NCI-H1930 (cell line): ENCODE measurements around the gene ARF6.
A peak's percentile ranks its signal among the peaks of the same experiment; 100 is the strongest.
"Not testable (repeated sequence)": the region's sequence is repeated elsewhere in the genome, so short reads cannot be mapped to it uniquely, and the experiment has no call there.

Source experiments
- DNase-seq, 2 experiments: peaks; one replicate each; lab custom pipeline; 2025; lab: John Stamatoyannopoulos, UW

Gene ARF6

DNA sequence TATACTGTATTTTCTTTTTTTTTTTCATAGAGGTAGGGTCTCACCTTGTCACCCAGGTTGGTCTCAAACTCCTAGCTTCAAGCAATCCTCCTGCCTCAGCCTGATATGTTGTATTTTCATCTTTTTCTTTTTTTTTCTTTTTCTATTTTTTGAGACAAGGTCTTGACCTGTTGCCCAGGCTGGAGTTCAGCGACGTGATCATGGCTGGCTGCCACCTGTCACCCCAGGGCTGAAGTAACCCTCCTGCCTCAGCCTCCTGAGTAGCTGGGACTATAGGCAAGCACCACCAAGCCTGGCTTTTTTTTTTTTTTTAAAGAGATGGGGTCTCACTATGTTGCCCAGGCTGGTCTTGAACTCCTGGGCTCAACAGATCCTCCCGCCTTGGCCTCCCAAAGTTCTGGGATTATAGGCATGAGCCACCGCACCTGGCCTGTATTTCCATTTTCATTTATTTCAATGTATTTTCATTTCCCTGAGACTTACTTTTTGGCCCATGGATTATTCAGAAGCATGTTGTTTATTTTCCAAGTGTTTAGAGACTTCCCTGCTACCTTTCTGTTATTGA is 16.2 kb upstream of the ARF6 start:
- no peak for DNase-seq

DNA sequence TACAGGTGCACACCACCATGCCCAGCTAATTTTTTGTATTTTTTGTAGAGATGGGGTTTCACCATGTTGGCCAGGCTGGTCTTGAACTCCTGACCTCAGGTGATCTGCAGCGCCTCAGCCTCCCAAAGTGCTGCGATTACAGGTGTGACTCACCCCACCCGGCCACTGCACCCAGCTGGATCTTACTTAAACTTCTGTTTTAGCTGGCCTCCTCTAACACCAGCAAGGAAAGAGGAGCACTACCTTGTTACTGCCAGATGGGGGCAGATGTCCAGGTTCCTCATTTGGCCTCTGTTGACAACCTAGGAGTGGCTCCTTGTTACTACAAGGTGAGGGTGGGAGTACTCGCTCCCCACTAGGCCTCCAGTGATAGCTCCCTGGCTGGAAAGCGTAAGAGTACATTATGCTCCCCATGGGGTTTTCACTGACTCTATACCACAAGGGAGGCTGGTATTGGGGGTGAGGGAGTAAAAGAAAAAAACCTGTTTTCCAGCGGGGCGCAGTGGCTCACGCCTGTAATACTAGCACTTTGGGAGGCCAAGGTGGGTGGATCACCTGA is 13.2 kb upstream of the ARF6 start:
- DNase-seq = peak; percentile 21 to 40

DNA sequence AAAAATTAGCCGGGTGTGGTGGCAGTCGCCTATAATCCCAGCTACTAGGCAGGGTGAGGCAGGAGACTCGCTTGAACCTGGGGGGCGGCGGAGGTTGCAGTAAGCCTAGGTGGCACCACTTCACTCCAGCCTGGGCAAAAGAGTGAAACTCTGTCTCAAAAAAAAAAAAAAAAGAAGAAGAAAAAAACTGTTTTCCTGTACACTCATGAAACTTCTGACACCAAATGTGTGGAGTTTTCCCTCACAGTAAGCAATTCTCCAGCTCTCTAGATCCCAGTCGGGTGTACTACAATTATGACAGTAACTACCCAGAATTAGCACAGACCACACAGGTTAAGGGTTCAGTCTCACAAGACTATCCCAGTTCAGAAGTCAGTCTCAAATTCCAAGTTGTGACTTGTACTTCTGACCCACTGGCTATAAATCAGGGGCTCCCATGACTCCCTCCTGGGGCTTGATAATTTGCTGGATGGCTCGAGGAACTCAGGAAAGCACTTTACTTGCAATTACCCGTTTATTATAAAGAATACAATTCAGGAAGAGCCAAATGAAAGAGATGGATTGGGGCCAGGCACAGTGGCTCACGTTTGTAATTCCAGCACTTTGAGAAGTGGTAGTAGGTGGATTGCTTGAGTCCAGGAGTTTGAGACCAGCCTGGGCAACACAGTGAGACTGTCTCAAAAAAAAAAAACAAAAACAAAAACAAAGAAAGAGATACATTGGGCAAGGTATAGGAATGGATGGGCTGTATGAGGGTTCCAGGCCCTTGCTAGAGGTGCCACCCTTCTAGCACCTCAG is 12.4 kb upstream of the ARF6 start:
- no peak for DNase-seq

DNA sequence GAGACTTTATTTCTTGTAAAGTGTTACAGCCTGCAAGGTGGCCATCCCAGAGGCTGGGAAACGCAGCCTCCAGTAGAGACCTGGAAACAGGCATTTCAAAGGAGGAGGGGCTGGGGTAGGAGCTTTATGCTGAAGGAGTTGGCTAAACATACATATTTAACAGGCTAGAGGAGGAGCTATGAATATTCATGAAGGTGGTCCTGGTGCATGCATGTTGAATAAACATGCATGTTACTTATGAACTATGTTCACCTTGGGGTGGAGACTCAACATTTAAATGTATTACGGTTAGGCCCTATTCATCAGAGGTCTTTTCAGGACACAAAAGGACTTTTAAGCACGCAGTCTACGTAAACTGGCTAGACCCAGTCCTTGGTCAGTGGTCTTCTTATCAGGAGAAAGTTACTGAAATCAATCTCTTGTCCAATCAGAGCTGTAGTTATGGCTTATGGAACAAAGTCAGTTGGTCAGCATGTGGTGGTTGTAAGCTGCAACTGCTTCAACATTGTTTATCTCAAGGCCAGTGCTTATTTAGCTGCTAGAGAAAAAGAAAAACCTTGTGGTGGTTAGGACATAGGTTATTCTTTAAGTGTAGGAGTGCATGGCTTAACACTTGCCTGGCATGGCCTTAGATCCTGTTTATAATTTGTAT is 11.4 kb upstream of the ARF6 start:
- DNase-seq = no peak

DNA sequence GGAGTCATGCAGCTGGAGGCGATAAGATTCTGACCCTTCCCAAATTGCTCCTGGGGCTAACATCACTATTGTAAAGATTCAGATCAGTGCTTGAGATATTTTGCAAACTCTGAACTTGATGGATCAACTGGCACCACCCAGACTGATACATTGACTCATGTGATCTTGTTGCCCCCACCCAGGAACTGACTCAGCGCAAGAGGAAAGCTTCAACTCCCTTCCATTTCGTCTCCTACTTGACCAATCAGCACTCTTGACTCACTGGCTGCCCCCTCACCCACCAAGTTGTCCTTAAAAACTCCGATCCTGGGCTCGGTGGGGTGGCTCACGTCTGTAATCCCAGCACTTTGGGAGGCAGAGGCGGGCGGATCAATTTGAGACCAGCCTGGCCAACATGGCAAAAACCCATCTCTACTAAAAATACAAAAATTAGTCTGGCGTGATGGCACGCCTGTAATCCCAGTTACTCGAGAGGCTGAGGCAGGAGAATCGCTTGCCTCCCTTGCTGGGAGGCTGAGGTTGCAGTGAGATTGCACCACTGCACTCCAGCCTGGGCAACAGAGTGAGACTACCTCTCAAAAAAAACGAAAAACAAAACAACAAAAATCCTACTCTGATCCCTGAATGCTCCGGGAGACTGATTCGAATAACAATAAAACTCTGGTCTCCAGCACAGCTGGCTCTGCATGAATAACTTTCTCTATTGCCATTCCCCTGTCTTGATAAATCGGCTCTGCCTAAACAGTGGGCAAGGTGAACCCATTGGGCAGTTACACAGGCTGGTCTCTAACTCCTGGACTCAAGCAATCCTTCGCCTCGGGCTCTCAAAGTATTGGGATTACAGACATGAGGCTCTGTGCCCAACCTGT is 9.8 kb upstream of the ARF6 start:
- no peak for DNase-seq

DNA sequence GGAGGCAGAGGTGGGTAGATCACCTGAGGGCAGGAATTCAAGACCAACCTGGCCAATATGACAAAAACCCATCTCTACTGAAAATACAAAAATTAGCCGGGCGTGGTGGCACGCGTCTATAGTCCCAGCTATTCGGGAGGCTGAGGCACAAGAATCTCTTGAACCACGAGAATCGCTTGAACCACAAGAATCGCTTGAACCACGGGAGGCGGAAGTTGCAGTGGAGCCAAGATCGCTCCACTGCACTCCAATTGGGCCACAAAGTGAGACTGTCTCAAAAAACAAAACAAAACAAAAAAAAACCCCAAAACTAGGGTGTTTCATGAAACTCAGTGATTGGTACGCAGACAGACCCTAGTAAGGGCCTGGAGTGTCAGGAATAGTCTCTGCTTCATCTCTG is 6.4 kb upstream of the ARF6 start:
- DNase-seq = no peak

DNA sequence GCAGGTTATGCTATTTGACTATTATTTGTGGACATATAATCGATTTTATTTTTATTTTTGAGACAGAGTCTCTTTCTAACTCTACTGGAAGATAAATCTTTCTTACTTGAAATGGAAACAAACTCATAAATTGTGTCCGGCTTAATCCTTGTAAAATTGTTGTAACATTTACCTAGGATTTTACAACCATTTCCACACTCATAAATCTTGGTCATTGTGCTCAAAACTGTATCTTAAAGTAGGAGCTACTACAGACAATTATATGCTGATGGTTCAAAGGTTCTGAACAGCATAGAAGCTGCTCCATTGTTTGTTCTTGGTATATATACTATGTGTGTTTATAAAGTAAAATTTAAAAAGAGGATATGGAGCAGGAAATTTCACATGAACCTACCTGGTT is 4.6 kb upstream of the ARF6 start:
- no peak for DNase-seq

DNA sequence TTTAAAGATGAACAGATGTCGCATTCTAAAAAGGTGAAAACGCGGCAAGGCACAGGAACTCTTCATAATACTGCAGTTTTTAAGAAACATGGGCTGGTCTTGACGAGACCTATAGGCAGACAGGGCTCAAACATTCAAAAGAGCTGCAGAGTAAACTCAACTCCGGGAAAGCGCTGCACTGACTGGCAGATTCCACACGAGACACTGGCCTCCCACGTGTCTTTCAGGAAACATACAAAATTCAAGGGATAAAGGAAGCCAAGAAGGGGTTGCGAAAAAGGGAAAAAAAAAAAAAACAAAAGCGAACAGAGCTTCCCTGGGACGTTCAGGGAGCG is 614 bp upstream of the ARF6 start:
- DNase-seq = peak; percentile 29 to 40

DNA sequence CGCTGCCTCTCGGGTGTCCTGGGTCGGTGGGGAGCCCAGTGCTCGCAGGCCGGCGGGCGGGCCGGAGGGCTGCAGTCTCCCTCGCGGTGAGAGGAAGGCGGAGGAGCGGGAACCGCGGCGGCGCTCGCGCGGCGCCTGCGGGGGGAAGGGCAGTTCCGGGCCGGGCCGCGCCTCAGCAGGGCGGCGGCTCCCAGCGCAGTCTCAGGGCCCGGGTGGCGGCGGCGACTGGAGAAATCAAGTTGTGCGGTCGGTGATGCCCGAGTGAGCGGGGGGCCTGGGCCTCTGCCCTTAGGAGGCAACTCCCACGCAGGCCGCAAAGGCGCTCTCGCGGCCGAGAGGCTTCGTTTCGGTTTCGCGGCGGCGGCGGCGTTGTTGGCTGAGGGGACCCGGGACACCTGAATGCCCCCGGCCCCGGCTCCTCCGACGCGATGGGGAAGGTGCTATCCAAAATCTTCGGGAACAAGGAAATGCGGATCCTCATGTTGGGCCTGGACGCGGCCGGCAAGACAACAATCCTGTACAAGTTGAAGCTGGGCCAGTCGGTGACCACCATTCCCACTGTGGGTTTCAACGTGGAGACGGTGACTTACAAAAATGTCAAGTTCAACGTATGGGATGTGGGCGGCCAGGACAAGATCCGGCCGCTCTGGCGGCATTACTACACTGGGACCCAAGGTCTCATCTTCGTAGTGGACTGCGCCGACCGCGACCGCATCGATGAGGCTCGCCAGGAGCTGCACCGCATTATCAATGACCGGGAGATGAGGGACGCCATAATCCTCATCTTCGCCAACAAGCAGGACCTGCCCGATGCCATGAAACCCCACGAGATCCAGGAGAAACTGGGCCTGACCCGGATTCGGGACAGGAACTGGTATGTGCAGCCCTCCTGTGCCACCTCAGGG is 679 bp downstream of the ARF6 start:
- peak; percentile 14 to 39 for DNase-seq

DNA sequence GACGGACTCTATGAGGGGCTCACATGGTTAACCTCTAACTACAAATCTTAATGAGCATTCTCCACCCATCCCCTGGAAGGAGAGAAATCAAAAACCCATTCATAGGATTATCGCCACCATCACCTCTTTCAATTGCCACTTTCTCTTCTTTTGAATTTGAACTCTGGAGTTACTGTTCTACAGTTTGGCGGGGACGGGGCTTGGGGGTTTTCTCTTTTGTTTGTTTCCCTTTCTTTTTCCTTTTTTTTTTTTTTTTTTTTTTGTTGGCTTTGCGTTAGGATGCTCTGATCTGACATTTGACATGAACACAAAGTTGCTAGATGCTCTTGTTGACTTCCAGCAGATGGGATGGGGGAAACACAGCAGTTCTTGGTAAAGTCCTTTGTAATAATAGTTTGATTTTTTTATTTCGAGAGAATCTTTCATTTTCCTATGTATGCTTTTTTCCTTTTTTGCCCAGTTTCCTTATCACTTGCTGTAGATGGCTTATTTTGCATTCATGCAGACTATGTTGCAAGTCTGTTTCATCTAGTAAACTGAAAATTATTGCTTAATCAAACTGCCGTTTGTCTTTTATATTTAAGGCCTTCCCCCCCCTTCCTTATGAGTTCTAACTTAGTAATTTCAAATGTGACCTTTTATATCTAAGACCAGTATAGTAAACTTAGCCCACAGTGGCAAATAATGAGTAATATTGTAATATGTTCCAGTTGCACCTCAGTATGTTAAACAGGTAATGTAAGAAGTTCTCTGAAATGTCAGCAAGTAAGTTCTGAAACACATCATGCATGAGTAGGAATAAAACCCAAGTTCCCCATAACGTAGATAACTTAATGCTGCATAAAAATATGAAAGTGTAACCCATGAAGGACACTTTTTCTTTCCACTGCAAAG is 1.6 kb downstream of the ARF6 start:
- not testable (repeated sequence) for DNase-seq

DNA sequence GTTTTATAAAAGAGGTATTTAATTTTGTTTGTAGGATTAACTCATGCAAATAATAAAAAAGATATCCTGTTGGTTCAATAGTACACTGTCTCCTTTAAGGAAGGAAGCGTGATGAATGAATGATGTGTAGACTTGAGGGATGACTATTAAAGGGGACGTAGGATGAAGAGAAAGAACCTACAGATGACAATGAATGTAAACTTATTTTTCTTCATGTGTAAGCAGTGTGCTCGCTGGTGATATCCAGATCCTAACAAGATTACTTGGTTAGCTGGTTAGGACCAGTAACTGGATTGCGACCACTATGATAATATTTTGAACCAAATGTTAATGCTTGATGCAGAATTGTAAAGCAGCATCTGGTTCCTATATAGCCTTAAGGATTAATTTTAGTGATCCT is 2.6 kb downstream of the ARF6 start:
- DNase-seq = no peak

DNA sequence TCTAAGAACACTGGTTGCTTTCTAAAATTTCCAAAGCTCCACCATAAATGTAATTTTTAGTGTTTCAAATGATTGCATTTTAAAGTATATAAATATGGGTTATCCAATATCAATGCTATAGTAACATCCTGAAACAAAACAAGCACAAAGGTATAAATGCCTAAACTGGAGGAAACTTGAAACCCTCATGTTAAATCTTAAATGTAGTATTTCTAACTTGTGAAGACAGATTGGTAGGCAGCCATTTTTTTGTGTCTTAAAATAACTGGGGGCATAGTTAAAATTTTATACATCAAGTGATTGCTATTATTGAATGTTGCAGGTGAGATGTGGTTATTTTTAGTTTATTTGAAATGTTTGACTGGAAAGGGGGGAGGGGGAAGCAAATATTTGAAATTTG is 3.4 kb downstream of the ARF6 start:
- DNase-seq = not testable (repeated sequence)

DNA sequence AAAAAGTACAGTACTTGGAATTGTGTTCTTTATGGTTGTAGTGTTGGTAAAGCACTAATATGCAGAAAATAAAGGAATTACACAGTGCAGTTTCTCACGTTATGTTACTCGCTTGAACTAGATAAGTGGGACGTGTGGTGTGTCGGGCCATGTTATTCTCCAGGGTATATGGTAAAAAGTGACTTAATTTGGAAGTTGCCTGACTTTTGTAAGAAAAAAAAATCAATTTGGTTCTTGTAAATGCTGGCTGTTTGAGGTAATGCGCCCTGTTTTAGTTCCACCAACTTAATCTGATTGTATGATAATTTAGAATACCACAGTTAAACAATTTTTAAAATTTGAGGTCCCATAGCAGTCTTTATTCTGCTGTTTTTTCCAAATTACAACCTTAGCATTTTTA is 4.1 kb downstream of the ARF6 start:
- no peak for DNase-seq

DNA sequence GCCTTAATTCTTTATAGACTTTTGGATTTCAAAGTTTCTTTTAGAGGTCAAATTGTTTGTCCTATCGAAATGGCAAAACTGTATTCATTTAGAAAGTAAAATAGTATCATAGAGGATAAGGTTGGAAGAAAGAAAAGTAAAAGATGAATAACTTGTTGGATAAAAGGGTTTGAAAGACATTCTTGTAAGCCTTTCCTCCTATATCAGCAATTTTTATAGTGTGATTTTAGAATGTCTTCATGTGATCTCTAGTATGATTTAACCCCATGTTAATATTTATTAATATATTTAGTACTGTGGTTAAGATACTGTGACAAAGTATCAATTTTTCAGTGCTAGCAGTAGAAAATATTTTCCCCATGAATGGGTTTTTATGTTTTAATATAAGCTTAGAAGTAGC is 4.5 kb downstream of the ARF6 start:
- DNase-seq = no peak

DNA sequence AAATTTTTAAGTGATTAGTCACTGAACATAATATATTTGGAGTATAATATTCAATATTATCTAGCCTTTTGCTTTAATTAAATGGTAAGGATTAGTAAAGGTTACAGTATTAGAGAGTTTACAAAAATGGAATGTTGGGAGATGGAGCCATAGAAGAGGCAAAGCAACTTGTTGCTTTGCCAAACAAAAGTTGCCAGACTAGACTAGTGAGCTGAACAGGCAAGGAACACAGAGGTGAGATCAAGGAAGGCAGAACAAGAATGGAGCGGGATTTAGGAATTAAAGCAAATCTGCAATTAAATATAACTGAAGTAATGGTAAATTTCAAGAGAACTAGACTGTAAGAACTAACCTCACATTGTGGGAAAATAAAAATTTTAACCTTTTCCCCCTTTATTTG is 5.1 kb downstream of the ARF6 start:
- DNase-seq = no peak

DNA sequence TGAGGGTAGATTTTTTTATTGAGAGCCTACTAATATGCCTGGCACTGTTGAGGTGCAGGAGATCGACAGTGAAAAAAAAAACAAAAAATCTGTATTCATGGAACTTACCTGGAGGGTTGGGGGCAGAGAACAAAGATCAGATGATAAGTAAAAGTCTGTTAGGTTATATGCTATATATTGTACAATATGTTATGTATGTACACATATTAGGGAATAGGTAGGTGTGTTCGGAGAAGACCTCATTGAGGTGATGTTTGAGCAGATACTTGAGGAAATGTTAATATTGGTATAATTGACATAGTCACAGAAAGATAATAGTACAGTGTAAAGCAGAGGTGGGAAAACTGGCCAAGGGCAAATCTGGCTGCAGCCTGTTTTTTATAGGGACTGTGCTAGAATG is 5.6 kb downstream of the ARF6 start:
- DNase-seq = no peak

DNA sequence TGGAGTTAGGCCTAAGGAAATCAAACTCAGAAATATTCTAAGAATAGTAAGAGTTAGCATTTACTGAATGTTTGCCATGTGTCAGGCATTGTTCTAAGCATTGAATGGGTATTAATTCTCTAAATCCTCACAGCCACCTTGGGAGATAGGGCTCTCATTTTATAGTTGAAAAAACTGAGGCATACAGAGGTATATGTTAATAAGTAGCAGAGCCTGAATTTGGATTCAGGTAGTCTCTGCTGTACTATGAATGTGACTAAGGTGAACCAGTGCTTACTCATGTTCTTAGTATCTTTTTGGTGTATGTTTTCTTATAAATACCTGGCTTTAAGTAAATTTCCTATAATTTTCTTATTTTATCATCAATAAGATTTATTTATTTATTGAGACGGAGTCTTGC is 8.1 kb downstream of the ARF6 start:
- no peak for DNase-seq

DNA sequence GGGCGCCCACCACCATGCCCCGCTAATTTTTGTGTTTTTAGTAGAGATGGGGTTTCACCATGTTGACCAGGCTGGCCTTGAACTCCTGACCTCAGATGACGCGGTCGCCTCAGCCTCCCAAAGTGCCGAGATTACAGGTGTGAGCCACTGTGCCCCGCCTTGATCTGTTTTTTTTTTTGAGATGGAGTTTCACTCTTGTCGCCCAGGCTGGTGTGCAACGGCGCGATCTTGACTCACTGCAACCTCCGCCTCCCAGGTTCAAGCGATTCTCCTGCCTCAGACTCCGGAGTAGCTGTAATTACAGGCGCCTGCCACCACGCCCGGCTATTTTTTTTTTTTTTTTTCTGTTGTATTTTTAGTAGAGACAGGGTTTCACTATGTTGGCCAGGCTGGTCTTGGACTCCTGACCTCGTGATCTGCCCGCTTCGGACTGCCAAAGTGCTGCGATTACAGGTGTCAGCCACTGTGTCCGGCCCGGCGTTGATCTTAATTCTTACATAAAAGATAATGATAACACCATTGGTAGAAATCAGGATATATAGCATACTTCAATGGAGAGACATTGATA is 9.9 kb downstream of the ARF6 start:
- not testable (repeated sequence) for DNase-seq

DNA sequence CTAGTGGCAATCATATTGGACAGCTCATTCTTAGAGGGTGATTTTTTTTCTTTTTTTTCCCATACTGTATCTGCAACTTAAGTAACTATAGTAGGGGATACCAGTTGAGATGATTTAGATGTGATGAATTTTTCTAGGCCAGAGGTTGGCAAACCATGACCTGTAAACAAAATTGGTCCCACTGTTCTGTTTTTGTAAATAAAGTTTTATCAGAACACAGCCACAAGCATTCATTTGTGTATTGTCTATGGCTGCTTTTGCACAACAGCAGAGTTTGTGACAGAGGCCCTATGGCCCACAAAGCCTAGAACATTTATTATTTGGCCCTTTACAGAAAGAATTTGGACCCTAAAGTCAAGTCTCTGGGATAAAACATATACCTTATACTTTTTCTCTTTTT is 11.4 kb downstream of the ARF6 start:
- no peak for DNase-seq

DNA sequence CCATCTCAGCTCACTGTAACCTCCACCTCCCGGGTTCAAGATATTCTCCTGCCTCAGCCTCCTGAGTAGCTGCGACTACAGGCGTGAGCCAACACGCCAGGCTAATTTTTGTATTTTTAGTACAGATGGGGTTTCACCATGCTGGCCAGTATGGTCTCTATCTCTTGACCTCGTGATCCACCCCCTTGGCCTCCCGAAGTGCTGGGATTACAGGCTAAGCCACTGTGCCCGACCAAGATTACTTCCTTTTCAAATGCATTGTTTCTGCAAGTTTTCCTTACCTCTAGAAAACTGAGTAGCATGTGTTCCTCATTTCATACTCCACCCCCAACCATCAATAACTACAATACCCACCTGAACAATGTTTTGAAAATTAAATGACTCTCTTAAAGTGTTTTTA is 13.1 kb downstream of the ARF6 start:
- DNase-seq = no peak
